Activated CD4-positive, CD25-positive, alpha-beta regulatory T cell (primary cell): ENCODE data around the gene RRAD.

Experiments
- DNase-seq, 4 experiments: peaks; one replicate each; lab custom pipeline; 2025; lab: John Stamatoyannopoulos, UW

The RRAD gene

GRCh38 chr16:66934138-66934838 lies 9.0 kb upstream of the RRAD start, which contains the start of gene CIAO2B:
TSS of gene CIAO2B (minus strand) at chr16:66934402. CDS start at chr16:66934364, 38 bp downstream.
- peak; percentile 71 to 81 (median 80) for DNase-seq

- peak in 2 of 4 experiments; percentile 23 to 35 for DNase-seq
Observed at GRCh38 chr16:66933776-66934137, 8.4 kb upstream of the RRAD start.

- no peak for DNase-seq
Observed at GRCh38 chr16:66932076-66932475, 6.7 kb upstream of the RRAD start.

GRCh38 chr16:66931665-66932064 lies 6.3 kb upstream of the RRAD start:
- no peak for DNase-seq

GRCh38 chr16:66930189-66930588 lies 4.9 kb upstream of the RRAD start:
- DNase-seq: no peak

- DNase-seq: no peak
Observed at GRCh38 chr16:66928702-66929388, 3.5 kb upstream of the RRAD start.

GRCh38 chr16:66927918-66928649 lies 2.7 kb upstream of the RRAD start:
- no peak for DNase-seq

- no peak for DNase-seq
Observed at GRCh38 chr16:66926961-66927436, 1.7 kb upstream of the RRAD start.

GRCh38 chr16:66926171-66926947 lies 1.0 kb upstream of the RRAD start:
- DNase-seq: no peak

- DNase-seq: peak in 1 of 4 experiments; percentile 13
Observed at GRCh38 chr16:66924527-66925321, 611 bp downstream of the RRAD start.

- no peak for DNase-seq
Observed at GRCh38 chr16:66923866-66924265, 1.5 kb downstream of the RRAD start.

- DNase-seq: no peak
Observed at GRCh38 chr16:66923247-66923731, 2.0 kb downstream of the RRAD start.

- DNase-seq: no peak
Observed at GRCh38 chr16:66921729-66922450, 3.4 kb downstream of the RRAD start.

GRCh38 chr16:66920924-66921680 lies 4.2 kb downstream of the RRAD start:
- no peak for DNase-seq

GRCh38 chr16:66920299-66920590 lies 5.1 kb downstream of the RRAD start:
- no peak for DNase-seq

- no peak for DNase-seq
Observed at GRCh38 chr16:66919569-66920298, 5.6 kb downstream of the RRAD start.

- no peak for DNase-seq
Observed at GRCh38 chr16:66918803-66919568, 6.3 kb downstream of the RRAD start, which contains the start of gene CDH16. TSS of gene CDH16 (minus strand) at chr16:66918885. CDS start at chr16:66918065, 820 bp downstream.

- DNase-seq: no peak
Observed at GRCh38 chr16:66918355-66918754, 7.0 kb downstream of the RRAD start.
